Activated CD4-positive, alpha-beta T cell treated with anti-CD3 and anti-CD28 coated beads for 24 hours (primary cell): Measurements from ENCODE around the gene MAMDC4.
A peak's percentile ranks its signal among the peaks of the same experiment; 100 is the strongest.
"Not testable (repeated sequence)": the region's sequence is repeated elsewhere in the genome, so short reads cannot be mapped to it uniquely, and the experiment has no call there.

Source experiments
- DNase-seq, 2 donors: peaks; one replicate each; pipeline ENCODE4 v3.0.0-alpha.2; 2020; ENCODE audit warnings: low read depth in 2 of 2

MAMDC4 gene

DNA sequence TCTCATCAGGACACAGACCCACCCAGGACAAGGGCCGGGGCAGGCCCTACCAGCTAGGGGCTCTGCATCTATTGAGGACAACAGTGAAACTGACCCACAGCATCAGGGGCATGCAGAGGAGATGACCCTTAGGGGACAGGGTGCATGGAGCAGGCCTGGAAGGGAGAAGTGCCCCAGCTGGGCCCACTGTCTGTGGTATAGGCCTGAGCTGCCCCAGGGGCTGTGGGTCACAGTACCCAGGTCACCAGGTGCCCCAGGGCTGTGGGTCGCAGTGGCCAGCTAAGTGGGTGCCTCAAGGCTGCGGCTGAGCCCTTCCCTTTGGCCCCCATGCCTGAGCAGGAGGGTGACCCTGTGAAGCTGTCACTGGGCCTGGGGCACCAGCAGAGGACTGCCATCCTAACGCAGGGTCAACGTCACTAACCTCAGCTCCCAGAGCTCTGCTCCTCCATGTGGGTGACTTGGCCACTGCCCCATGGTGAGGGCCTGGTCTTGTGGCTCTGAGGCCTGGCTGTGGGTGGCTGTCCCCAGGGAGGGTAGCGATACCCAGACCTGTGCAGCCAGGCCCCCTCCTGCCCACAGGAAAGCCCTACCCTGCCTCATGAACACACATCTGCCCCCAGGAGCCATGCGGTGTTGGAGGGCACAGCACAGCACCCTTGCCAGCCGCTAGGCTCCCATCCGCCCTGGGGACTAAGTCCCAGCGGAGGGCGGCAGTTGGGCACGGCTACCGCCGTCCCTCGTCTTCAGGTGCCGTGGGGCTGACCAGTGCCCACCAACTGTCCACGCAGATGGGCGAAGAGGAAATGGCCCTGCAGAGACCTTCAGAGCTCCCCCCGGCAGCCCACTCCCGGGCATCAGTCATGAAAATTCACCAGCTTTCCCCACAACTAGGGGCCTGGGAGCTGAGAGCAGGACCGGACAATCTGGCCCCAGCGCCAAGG lies 9.1 kb downstream of the MAMDC4 start:
- no peak for DNase-seq

GRCh38 chr9:136861874-136862457 lies 9.8 kb downstream of the MAMDC4 start:
- DNase-seq: no peak

GRCh38 chr9:136862849-136863622 lies 10.9 kb downstream of the MAMDC4 start:
- no peak for DNase-seq

- DNase-seq: no peak
These were observed 11.6 kb downstream of the MAMDC4 start for GRCh38 chr9:136863623-136864273.

GRCh38 chr9:136865041-136865767 lies 13.1 kb downstream of the MAMDC4 start:
- DNase-seq: no peak

- no peak for DNase-seq
These were observed 13.6 kb downstream of the MAMDC4 start for GRCh38 chr9:136865768-136866103.

- not testable (repeated sequence) for DNase-seq
These were observed 14.8 kb downstream of the MAMDC4 start for GRCh38 chr9:136866898-136867421.

GRCh38 chr9:136867480-136867879 lies 15.3 kb downstream of the MAMDC4 start:
- no peak for DNase-seq

DNA sequence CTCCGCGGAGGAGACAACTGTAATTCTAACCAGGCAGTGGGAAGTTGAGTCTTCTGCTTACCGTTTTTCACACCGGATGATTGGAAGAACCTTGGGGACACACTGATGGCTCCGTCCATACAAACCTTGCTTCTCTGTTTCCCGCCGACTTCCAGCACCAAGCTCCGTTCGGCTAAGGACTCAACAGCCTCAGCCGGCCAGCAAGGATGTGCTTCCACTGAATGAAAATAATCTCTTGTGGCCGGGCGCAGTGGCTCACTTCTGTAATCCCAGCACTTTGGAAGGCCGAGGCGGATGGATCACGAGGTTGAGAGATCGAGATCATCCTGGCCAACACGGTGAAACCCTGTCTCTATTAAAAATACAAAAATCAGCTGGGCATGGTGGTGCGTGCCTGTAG lies 15.8 kb downstream of the MAMDC4 start:
- DNase-seq: no peak

DNA sequence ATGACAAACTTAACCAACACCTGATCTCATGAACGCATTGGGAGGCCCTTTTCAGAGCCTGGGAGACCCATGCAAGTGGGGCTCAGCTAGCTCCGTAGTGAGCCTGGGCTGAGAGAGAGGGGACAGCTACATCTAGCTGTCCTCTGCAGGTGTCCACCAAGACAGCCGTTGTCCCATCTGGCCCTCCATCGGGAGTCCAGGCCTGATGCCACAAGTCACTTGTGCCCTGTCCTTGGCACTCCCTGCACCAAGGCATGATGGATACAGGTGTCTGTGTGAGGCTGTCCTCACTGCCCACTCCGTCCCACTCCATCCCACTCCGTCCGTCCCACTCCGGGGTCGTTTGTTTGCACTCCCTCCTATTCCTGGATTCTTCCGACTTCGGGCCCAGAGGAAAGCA lies 16.5 kb downstream of the MAMDC4 start:
- no peak for DNase-seq

DNA sequence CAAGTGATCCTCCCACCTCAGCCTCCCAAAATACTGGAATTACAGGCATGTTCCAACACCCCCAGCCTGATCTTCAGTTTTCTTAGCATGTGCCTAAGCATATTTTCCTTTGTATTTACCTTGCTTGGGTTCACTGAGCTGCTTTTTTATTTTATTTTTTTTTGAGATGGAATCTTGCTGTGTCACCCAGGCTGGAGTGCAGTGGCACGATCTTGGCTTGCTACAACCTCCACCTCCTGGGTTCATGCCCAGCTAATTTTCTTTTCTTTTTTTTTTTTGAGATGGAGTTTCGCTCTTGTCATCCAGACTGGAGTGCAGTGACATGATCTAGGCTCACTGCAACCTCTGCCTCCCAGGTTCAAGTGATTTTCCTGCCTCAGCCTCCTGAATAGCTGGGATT lies 17.5 kb downstream of the MAMDC4 start:
- not testable (repeated sequence) for DNase-seq

DNA sequence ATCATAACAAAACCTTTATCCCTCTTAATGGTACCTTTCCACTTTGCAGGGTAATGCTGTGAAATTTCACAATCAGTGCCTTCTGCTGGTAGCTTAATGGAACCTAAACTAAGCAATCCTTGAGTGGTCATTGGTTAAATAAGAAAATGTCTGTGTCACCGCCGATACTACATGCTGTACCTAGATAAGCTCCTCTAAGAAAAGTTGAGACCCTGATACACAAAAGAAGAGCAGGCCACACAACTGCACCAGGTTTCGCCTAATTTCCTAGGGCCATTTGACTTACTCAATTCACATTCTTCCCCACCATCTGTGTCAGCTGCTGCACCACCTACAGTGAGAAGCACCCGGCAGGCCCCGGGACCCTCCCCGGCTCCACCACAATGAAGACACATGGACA lies 23.0 kb downstream of the MAMDC4 start:
- DNase-seq: no peak

- no peak for DNase-seq
These were observed 24.3 kb downstream of the MAMDC4 start for GRCh38 chr9:136876476-136876875.

- no peak for DNase-seq
These were observed 28.5 kb downstream of the MAMDC4 start for GRCh38 chr9:136880651-136881050.

DNA sequence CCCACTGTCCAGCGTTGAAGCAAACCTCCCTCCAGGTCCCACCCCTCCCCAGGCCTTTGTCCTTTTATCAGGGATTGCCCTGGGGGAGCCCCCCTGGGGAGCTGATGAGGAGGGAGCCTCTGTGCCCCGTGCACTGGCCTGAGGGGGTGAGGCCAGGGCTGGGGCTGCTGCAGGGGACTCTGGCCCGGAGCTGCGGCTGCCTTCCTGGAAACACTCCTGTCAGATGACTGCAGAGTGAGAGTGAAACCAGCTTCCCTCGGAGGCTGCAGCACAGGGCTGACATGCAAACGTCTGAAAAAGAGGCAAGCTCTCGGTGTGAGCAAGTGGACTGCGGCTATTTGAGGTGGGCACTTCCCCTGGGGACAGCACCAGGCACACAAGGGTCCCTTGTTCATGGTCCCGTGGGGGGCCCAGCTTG lies 29.6 kb downstream of the MAMDC4 start:
- DNase-seq: peak; percentile 40 to 52

GRCh38 chr9:136882109-136882946 lies 30.2 kb downstream of the MAMDC4 start:
- DNase-seq: peak; percentile 81 to 85

- not testable (repeated sequence) for DNase-seq
These were observed 30.8 kb downstream of the MAMDC4 start for GRCh38 chr9:136882947-136883283.

GRCh38 chr9:136883670-136884069 lies 31.5 kb downstream of the MAMDC4 start:
- DNase-seq: not testable (repeated sequence)

DNA sequence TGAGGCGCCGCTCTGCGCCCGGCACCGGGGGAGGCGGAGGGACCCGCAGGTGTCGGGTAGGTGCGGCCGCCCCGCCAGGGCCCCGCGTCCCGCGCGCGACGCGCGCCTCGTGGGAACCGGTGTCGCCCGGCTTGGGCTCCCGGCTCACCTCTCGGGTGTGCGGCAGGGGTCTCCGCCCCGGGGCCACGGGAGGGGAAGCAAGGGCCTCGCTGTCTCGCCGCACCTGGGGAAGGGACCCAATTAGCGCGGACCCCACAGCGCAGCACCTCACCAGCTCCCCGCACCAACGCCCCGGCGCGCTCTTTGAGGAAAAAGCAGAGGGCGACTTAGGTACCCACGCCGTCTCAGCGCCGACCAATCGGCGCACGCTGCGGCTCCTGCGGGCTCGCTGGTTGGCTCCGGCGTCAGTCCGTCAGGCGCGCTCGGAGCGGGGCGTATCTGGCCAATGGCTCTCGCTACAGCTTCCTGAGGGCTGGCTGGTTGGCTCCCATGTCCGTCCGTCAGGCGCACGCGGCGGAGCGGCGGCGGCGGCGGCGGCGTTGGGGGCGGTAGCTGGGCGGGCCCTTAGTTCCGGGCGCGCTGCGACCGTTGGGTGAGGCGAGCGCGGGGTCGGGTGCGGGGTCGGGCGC lies 33.9 kb downstream of the MAMDC4 start, which contains the start of gene TRAF2:
Gene TRAF2, plus strand, starts transcription at position 567 of the 629 bp plus-strand sequence. CDS start 12,225 bp downstream, outside the sequence.
- peak; percentile 93 to 96 for DNase-seq
